ENCODE measurements around the gene SLC39A1.
"Not testable (repeated sequence)": the region's sequence is repeated elsewhere in the genome, so short reads cannot be mapped to it uniquely, and the experiment has no call there.

Gene SLC39A1

DNA sequence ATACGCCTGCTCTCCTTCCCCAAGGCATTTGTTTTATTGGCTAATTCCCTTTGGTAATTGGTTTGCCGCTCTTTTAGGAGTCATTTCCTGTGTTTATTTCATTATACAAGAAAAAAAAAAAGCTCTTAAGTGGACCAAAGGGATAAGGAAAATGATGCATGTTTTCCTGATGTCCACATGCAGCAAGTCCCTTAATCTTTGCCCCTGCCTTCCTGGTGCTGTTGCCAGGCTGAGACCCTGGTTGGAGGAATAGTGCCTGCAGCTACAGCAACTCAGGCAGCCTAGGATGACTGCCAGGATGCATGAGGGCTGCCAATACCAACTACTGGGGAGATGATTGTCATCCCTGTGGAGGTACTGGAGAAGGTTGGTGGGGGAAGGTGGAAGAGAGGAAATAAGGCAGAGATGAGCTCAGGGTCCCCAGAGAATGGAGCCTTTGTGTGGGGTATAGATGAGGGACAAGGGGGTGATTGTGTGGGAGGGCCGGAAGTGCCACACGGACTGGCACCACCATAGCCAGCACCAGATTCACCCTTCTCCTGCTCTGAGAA is 34.5 kb downstream of the SLC39A1 start:
- no peak for DNase-seq

DNA sequence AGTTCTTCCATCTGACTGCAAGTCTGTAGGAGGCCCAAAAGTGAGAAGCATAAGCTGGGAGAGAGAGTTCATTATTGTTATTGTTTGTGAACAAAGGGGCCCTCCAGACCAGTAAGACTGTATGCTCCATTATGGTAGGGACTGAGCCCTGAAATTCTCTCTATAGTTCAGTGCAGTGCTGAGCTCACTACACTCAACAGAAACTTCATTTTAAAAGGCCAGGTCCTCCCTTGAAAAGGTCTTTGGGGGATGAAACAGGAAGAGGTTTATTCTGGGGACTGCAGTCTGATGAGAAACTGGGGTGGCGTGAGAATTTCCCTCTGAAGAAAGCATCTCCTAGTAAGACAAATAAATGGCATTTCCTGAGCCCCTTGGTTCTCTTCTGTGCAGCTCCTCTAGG is 35.1 kb downstream of the SLC39A1 start:
- DNase-seq = no peak

DNA sequence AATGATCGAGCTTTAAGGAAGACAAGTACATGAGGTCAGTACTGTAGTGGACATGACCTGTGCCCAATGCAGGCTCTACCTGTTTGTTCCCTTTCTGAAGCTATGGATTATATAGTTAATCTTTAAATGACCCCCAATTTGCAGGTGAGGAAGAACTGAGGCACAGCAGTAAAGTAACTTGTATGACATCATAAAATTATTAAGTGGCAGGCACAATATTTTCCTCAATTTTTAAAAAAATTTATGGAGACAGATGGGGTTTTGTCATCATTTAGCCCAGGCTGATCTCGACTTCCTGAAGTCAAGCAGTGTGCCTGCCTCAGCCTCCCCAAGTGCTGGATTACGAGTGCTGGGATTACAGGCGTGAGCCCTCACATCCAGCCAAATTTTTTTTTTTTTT is 36.9 kb downstream of the SLC39A1 start:
- no peak for DNase-seq

DNA sequence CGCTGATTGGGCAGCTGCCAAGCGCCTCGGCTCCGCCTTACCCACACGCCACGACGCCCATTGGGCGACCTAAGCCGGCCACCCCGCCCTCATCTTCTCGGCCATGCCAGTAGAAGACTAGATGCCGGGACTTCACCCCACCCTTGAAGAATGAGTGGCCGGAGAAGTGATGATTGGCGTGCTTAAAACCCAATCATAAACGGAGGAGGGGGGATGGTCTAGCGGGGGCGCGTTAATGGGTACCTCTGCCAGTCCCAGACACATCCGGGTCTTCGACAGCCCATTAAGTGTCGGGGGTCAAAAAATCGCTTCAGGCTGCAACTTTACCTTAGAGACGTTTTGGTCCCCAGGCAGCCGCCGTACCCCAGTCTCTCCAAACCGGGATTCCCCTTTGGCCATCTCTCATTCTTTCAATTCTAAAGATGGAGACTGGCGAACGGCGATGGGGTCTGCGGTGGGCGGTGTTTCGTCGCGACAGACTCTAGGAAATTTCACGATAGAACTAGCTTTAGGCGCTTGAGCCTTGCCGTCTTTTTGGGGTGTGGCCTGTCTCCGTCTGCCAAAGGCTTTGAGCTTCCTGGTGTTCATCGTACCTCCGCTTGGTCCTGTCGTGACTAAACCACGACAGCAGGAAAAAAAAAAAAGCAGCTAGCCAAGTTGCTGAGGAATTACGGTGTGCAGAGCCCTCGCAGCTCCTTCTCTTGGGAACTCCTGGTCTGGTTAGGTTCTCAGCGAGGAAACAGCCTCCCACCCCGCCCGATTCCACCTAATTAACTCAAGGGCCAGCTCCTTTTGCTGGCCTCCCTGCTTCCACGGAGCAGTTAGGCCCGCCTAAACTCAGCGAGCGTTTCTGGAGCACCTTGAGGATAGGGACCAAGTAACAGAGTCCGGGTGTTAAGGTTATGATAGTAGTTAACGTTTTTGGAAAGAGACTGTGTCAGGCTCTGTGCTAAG is 40.1 kb downstream of the SLC39A1 start, which contains the start of gene GATAD2B:
GATAD2B (minus strand) TSS at position 1 of the 954 bp plus-strand sequence. CDS start 94,625 bp downstream, outside the sequence.
- peak; percentile 100 for DNase-seq

DNA sequence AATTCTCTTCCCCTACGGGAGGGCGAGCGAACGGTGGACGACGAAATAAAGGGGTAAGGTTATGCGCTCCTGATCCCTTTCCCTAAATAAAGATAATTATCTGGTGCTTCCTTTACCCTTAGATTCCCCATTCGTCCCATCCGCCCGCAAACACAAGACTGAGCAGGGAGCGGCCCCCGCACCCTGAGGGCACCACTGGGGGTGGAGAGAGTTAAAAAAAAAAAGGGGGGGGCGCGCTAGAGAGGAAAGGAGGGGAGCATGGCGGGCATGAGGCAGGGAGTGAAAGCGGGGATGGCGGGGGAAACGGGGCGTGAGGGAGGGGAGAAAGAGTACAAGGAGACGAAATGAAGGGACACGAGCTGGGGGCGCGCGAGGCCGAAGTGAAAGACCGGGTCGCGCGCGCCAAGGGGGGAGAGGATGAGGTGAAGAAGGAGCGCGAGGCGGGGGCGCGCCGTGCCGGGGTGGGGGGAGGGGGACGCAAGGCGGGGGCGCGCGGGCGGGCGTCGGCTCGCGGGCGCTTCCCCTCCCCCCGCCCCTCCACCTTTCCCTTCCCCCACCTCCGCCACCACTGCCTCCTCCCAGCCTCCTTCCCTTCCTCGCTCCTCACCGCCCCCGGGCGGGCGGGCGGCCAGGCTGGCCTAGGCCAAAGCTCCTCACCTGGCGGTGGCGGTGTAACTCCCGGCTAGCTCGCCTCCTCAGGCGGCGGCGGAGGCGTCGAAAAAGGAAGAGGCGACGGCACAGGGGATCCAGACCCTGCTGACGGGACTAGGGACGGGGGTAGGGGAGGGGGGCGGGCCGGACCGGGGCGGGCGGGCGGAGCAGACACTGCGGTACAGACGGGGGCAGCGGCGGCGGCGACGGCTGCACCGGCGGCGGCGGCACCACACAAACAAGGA is 41.0 kb downstream of the SLC39A1 start:
- peak; percentile 91 for DNase-seq

DNA sequence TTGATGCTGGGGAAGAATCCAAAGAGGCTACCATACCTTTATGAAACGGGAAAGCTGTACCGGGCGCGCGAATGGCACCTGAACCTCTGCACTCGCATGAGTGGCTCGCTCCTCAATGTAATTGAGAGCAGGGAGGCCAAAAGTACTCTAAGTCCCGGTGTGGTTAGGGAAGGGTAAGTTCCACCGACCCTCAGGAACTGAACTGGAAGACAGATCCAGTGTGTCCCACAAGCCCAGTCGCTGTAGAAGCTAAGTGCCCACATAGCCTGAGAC is 41.6 kb downstream of the SLC39A1 start:
- DNase-seq = peak; percentile 55

DNA sequence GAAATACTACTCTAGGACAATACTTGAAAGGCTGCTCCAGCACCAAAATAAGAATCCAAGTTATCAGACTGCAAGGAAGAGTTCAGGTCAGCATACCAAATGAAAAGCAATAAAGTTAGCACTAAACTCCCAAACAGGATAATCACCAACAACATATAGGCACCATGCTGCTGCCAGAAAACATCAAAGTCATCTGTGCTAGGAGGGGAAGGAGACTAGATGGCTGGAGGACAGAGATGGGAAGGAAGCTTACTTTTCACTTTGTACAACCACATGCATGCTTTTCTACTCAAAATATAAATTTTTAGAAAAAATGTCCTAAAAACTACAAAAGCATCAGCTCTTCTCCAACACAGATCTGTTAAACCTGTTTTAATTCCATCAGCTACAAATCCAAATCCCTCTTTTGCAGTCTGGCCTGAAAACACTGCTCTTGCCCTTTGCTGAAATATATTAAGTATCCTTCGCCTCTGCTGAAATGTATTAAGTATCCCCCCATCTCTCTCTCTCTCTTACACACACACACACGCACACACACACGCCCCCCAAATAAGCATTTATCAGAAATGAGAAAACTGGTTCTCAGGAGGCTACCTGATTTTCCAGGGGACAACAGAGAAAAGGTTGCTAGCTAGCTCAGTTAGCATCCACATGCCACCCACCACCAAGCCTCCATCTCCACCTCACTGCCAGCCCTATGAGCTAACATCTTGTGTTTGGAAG is 42.1 kb downstream of the SLC39A1 start:
- DNase-seq = no peak

DNA sequence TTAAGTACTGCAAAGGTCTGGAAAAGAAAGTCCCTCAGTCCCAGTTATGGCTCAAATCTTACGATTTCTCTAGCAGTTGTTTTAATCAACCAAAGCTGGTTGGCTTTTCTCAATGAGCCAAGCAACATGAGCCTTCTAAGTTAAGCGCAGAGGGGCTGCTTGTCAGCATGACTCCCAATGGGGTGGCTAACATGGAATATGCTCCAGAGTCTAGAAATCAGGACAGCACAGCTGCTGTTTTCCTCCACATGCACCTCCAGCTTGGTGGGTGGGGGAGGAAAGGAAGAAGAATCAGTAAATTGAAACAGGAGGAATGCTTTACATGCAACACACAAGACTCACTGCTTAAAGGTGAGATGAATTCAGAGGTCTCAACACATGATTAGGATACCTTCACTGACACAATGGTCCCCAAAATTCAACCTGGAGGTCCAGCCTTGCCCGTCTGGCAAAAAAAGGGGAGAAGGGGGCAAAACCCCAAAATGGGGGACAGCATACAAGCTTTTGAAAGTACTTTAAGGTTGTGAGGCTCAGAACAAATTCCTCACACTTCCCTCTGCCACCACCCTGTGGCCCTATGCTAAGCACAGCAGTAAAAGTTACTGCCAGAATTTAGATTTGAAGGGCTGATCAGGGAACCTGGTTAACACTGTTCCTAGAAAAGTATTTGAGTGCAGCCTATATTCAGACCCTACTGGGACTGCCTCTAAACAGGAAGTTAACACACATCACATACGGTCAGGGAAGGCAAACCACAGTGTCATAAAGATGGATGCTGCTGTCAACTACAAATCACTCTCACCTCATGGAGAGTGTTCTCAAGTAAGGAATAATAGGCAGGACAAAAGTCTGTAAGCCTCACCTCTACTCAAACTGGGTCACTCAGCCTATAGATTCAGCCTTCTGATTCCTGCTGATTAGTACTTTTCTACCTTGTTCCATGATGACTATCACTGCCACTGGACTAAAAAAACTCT is 43.2 kb downstream of the SLC39A1 start:
- no peak for DNase-seq

DNA sequence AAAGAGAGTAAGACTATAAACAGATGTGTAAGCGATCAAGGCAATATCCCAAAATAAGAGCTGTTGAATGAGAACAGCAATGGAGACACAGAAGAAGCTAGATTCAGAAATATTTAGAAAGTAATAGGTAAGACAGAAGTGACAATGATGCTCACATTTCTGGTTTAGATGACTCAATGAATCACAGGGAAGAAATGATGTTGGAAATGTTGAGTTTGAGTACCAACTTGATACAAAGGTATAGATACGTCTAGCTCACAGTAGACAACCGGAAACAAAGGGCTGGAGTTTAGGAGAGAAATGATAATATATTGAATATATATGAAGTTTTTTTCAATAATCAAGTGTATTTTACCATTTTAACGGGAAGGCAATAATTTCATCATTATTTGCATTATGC is 47.0 kb downstream of the SLC39A1 start:
- DNase-seq = no peak

DNA sequence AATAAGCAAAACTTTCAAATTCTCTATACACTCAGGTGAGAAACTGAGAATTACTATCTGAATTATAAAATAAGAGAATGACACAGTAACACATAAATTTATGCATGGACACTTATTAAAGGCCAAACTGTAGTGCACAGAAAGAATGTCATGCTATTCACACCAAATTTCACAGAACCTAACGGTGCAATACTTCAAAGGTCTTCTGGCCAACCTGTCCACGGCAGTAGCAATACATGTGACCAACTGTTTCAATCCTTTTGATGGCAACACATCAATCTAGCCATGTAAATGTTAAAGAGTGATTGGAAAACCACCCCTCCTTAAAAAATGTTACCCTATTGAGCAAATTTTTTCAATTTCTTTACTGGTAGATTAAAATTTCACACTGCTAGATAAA is 51.0 kb downstream of the SLC39A1 start:
- no peak for DNase-seq

DNA sequence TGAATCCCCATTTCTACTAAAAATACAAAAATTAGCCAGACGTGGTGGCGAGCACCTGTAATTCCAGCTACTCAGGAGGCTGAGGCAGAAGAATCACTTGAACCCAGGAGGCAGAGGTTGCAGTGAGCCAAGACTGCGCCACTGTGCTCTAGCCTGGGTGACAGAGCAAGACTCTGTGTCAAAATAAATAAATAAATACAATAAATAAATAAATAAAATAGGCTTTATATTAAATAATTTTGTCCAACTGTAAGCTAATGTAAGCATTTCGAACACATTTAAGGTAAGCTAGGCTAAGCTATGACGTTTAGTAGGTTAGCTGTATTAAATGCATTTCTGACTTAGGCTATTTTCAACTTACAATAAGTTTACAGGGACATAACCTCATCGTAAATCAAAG is 52.8 kb downstream of the SLC39A1 start:
- DNase-seq = not testable (repeated sequence)
